Ovary (tissue), 3 donors: ENCODE results near the gene PDYN.

Experiments
- CTCF ChIP-seq, 3 donors: fragments of 450-650 bp in 2 of 3; fragments of 200-600 bp in 1 of 3; IDR thresholded peaks; one replicate each; pipeline versions ENCODE4 v1.5.1 to v1.8.0; 2016 to 2022; ENCODE audit warnings: antibody characterized with exemption in 3 of 3, mild to moderate bottlenecking in 1 of 3
- POLR2A ChIP-seq: fragments of 450-650 bp; IDR thresholded peaks from one replicate; pipeline ENCODE4 v1.6.1; 2017; ENCODE audit warnings: antibody characterized with exemption, mild to moderate bottlenecking, moderate library complexity
- donor health status: DM: no; HTN: no; CAD: no.

GRCh38 chr20:1953621-1954020 lies 40.2 kb downstream of the PDYN start:
- no peak for TF ChIP-seq CTCF (IDR thresholded peaks at IDR 0.05)
- no peak for TF ChIP-seq POLR2A
